ENCODE measurements around the gene STK11IP. TPM values are rescaled to one million over a fixed set of nuclear protein-coding genes. Genes with fewer than 3 reads are reported as not detected.
A peak's percentile ranks its signal among the peaks of the same experiment; 100 is the strongest.

The STK11IP gene
- total and polyA plus RNA-seq, 2 of the 13 experiments (the other 11 are each of a cell fraction or from before 2014, with no cell fraction given): 12.8 to 24.0 TPM

DNA sequence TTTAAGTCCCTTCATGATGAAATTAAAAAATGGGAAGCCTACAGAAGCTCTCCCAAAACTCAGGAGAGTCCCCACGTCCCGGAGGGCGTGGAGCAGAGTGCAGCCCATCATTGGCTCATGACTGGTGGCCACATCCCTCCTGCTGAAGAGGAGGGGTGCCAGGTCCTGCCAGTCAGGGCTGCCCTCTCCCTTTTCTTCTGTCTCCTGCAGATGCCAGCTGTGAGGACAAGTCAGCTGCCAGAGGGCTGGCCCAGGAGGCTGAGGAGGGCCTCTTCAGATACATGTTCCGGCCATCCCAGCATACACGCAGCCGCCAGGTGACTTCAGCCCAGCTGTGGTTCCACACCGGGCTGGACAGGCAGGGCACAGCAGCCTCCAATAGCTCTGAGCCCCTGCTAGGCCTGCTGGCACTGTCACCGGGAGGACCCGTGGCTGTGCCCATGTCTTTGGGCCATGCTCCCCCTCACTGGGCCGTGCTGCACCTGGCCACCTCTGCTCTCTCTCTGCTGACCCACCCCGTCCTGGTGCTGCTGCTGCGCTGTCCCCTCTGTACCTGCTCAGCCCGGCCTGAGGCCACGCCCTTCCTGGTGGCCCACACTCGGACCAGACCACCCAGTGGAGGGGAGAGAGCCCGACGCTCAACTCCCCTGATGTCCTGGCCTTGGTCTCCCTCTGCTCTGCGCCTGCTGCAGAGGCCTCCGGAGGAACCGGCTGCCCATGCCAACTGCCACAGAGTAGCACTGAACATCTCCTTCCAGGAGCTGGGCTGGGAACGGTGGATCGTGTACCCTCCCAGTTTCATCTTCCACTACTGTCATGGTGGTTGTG, 23.0 kb upstream of the STK11IP start:
- DNase-seq (ENCODE audit: low spot score) (no peak), FAIRE-seq (no peak), ATAC-seq (no peak)
- Histone ChIP-seq H3K9ac (ENCODE audit: insufficient read depth, low read depth, low read length) (0 out of 2 replicates have a peak overlapping the region, but pooled peaks have one; percentile 65), H3K27ac (ENCODE audit: extremely low read length, insufficient read depth, low read length) (peak overlapping the region; percentile 86), H3K27me3 (ENCODE audit: control insufficient read depth in 1 of 2, insufficient read depth in 2 of 2, low read length in 2 of 2) (no peaks in the 10 kb centered on the region), H2AFZ (ENCODE audit: low read length) (no peak overlapping the region), H3K79me2 (ENCODE audit: insufficient read depth, low read length) (peaks cover 13% of the 10 kb centered on the region), H4K20me1 (ENCODE audit: insufficient read depth, low read length) (no peaks in the 10 kb centered on the region), H3K4me3 (replicated peaks in 1 of 3; ENCODE audit: insufficient read depth in 1 of 3, low read depth in 2 of 3, low read length in 3 of 3) (no peak overlapping the region; a peak in 1 of 6 replicates), H3K4me2 (ENCODE audit: low read depth, low read length) (no peak overlapping the region), H3K9me3 (ENCODE audit: low read length) (no peaks in the 10 kb centered on the region), H3K36me3 (replicated peaks in 1 of 2; ENCODE audit: control insufficient read depth in 1 of 2, insufficient read depth in 2 of 2, low read length in 2 of 2) (peaks cover 0 to 3% of the 10 kb centered on the region in 2 experiments; a peak in 2 of 5 replicates), H3K4me1 (ENCODE audit: insufficient read depth, low read length) (peaks cover 87% of the 10 kb centered on the region)
- WGBS (ENCODE audit: low lambda C conversion rate): 98% methylated on average over 18 of the region's 22 CpGs
- POLR2A ChIA-PET: interaction anchor here (1.3 to 5.5 kb wide), 3 partner anchors 12 to 76 kb away, joined by 3 to 82 read pairs (median 17); partner anchors contain the start of genes GMPPA and STK11IP
- in situ Hi-C loops (cut with HindIII; ENCODE audit: extremely low pct_ligation_motif_present, low pct_unique_long_range_greater_than_20kb): no loop called here
- BruUV-seq (replicated peaks): no TSS peak
- CTCF ChIA-PET (ENCODE audit: low intra/inter-chr PET ratio, low total read pairs): no interaction called here
- intact Hi-C loops (cut with micrococcal nuclease; ENCODE audit: unreplicated experiment): loop anchor here (5.0 kb wide), 1 partner anchor 53 kb away; the partner anchor contains the start of gene SLC4A3
- TF ChIP-seq ZNF446 (CRISPR knock-in tag; IDR thresholded peaks at IDR 0.05): no peak
- TF ChIP-seq NRL (CRISPR knock-in tag; IDR thresholded peaks at IDR 0.05; ENCODE audit: borderline replicate concordance): no peak
- TF ChIP-seq ZNF567 (CRISPR knock-in tag; IDR thresholded peaks at IDR 0.05; ENCODE audit: borderline replicate concordance): no peak
- TF ChIP-seq, protein P1, sequence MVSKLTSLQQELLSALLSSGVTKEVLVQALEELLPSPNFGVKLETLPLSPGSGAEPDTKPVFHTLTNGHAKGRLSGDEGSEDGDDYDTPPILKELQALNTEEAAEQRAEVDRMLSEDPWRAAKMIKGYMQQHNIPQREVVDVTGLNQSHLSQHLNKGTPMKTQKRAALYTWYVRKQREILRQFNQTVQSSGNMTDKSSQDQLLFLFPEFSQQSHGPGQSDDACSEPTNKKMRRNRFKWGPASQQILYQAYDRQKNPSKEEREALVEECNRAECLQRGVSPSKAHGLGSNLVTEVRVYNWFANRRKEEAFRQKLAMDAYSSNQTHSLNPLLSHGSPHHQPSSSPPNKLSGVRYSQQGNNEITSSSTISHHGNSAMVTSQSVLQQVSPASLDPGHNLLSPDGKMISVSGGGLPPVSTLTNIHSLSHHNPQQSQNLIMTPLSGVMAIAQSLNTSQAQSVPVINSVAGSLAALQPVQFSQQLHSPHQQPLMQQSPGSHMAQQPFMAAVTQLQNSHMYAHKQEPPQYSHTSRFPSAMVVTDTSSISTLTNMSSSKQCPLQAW (CRISPR knock-in tag; IDR thresholded peaks at IDR 0.05): no peak
- TF ChIP-seq STAG1 (CRISPR knock-in tag; IDR thresholded peaks at IDR 0.05): no peak
- TF ChIP-seq ZNF605 (CRISPR knock-in tag; IDR thresholded peaks at IDR 0.05): no peak
- TF ChIP-seq NPAS2 (CRISPR knock-in tag; IDR thresholded peaks at IDR 0.05; ENCODE audit: borderline replicate concordance): no peak
- peak; percentile 64; the same call in 1 of the 2 replicates for TF ChIP-seq ZNF776 (CRISPR knock-in tag; IDR thresholded peaks at IDR 0.05)
- TF ChIP-seq, protein P2, sequence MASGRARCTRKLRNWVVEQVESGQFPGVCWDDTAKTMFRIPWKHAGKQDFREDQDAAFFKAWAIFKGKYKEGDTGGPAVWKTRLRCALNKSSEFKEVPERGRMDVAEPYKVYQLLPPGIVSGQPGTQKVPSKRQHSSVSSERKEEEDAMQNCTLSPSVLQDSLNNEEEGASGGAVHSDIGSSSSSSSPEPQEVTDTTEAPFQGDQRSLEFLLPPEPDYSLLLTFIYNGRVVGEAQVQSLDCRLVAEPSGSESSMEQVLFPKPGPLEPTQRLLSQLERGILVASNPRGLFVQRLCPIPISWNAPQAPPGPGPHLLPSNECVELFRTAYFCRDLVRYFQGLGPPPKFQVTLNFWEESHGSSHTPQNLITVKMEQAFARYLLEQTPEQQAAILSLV (CRISPR knock-in tag; IDR thresholded peaks at IDR 0.05; ENCODE audit: borderline replicate concordance): peak; percentile 38; the same call in 1 of the 2 replicates
- 0 out of 2 replicates have a peak, but pooled peaks have one; percentile 30 for TF ChIP-seq ZNF468 (CRISPR knock-in tag; IDR thresholded peaks at IDR 0.05)
- TF ChIP-seq, protein P3, sequence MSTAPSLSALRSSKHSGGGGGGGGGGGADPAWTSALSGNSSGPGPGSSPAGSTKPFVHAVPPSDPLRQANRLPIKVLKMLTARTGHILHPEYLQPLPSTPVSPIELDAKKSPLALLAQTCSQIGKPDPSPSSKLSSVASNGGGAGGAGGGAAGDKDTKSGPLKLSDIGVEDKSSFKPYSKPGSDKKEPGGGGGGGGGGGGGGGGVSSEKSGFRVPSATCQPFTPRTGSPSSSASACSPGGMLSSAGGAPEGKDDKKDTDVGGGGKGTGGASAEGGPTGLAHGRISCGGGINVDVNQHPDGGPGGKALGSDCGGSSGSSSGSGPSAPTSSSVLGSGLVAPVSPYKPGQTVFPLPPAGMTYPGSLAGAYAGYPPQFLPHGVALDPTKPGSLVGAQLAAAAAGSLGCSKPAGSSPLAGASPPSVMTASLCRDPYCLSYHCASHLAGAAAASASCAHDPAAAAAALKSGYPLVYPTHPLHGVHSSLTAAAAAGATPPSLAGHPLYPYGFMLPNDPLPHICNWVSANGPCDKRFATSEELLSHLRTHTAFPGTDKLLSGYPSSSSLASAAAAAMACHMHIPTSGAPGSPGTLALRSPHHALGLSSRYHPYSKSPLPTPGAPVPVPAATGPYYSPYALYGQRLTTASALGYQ (CRISPR knock-in tag; IDR thresholded peaks at IDR 0.05): no peak
- no peak for TF ChIP-seq WIZ (CRISPR knock-in tag; IDR thresholded peaks at IDR 0.05)
- TF ChIP-seq HDAC2 (CRISPR knock-in tag; IDR thresholded peaks at IDR 0.05): no peak
- TF ChIP-seq, protein P4, sequence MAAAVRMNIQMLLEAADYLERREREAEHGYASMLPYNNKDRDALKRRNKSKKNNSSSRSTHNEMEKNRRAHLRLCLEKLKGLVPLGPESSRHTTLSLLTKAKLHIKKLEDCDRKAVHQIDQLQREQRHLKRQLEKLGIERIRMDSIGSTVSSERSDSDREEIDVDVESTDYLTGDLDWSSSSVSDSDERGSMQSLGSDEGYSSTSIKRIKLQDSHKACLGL (CRISPR knock-in tag; IDR thresholded peaks at IDR 0.05): peak; percentile 57; the same call in 1 of the 2 replicates
- no peak for TF ChIP-seq ZNF253 (CRISPR knock-in tag; IDR thresholded peaks at IDR 0.05; ENCODE audit: borderline replicate concordance)
- 0 out of 2 replicates have a peak, but pooled peaks have one; percentile 40 for TF ChIP-seq HNRNPL (IDR thresholded peaks at IDR 0.05; ENCODE audit: low read depth, low read length)

All from HepG2 (cell line).